Endothelial cell of umbilical vein (primary cell): Measurements from ENCODE around the gene AFTPH. TPM values are rescaled to one million over a fixed set of nuclear protein-coding genes. Genes with fewer than 3 reads are reported as not detected.

ENCODE experiments used
- BruUV-seq: library from RNA; stranded (reverse); fragments of 400-500 nt; replicated peaks from 2 replicates; lab custom pipeline; 2021; lab: Mats Ljungman, UMichigan
- CTCF ChIA-PET: fragments of 300-600, 350-600 bp; sonication (Branson Sonifier 250); formaldehyde crosslinking; loops from one replicate; lab custom pipeline; 2021; ENCODE audit warnings: antibody characterized with exemption, inconsistent platforms; lab: Charles Lee
- POLR2A ChIA-PET: fragments of 300-600, 350-600 bp; sonication (Branson Sonifier 250); formaldehyde crosslinking; loops from one replicate; lab custom pipeline; 2021; ENCODE audit warnings: antibody characterized with exemption, inconsistent platforms; lab: Charles Lee
- DNase-seq: peaks from one replicate; pipeline ENCODE4 v3.0.0-alpha.2; 2011; ENCODE audit warnings: low read depth, low spot score
- FAIRE-seq: peaks from 2 replicates; lab custom pipeline; 2011; peaks lifted over from hg19 to GRCh38; lab: Jason Lieb, UNC
- H2AFZ ChIP-seq: 2 replicates; pipeline ENCODE4 v1.6.0; 2012; ENCODE audit warnings: low read depth, low read length, control low read depth, inconsistent platforms
- H3K27ac ChIP-seq: 2 replicates; pipeline ENCODE4 v1.5.1; 2011; ENCODE audit warnings: low read depth, mild to moderate bottlenecking, control low read depth, low read length, moderate library complexity; ENCODE audit not compliant: insufficient read depth
- H3K27me3 ChIP-seq, 2 experiments: 2 replicates each; pipeline versions ENCODE4 v1.6.0 to v1.6.1; 2011; ENCODE audit warnings: low read length in 2 of 2, mixed read lengths in 1 of 2; ENCODE audit not compliant: control insufficient read depth in 2 of 2, insufficient read depth in 2 of 2
- H3K36me3 ChIP-seq, 2 experiments: 2 replicates in 1 of 2; 3 replicates in 1 of 2; pipeline ENCODE4 v1.5.1; 2011; ENCODE audit warnings: low read length in 2 of 2, mild to moderate bottlenecking in 1 of 2, moderate library complexity in 1 of 2; ENCODE audit not compliant: control insufficient read depth in 2 of 2, insufficient read depth in 2 of 2; ENCODE audit errors: extremely low read depth in 1 of 2
- H3K4me1 ChIP-seq: 3 replicates; pipeline ENCODE4 v1.5.1; 2011; ENCODE audit warnings: mild to moderate bottlenecking, low read length; ENCODE audit not compliant: control insufficient read depth, insufficient read depth; ENCODE audit errors: extremely low read depth
- H3K4me2 ChIP-seq: 2 replicates; pipeline ENCODE4 v1.6.1; 2011; ENCODE audit warnings: low read length, control low read depth, mixed read lengths; ENCODE audit not compliant: insufficient read depth
- H3K4me3 ChIP-seq, 3 experiments: fragments of 200-600 bp in 1 of 3; sonication (generic), shearing (Covaris generic) in 1 of 3; replicated peaks in 1 of 3; 2 replicates each; pipeline ENCODE4 v1.5.1; 2011 to 2016; ENCODE audit warnings: control low read depth in 3 of 3, low read length in 3 of 3, mild to moderate bottlenecking in 2 of 3, inconsistent platforms in 1 of 3, low read depth in 1 of 3, moderate library complexity in 1 of 3; ENCODE audit not compliant: insufficient read depth in 1 of 3
- H3K79me2 ChIP-seq: 2 replicates; pipeline ENCODE4 v1.6.0; 2012; ENCODE audit warnings: low read length, inconsistent platforms; ENCODE audit not compliant: control insufficient read depth, insufficient read depth
- H3K9ac ChIP-seq: replicated peaks from 2 replicates; pipeline ENCODE3; 2011; ENCODE audit warnings: low read length, control low read depth; ENCODE audit not compliant: insufficient read depth; ENCODE audit errors: extremely low read depth
- H3K9me1 ChIP-seq: replicated peaks from 3 replicates; pipeline ENCODE4 v1.6.0; 2011; ENCODE audit warnings: mild to moderate bottlenecking, low read length; ENCODE audit not compliant: control insufficient read depth, insufficient read depth; ENCODE audit errors: extremely low read depth
- H3K9me3 ChIP-seq: replicated peaks from 2 replicates; pipeline ENCODE4 v1.5.1; 2012; ENCODE audit warnings: low read length, inconsistent platforms; ENCODE audit not compliant: control insufficient read depth, insufficient read depth
- H4K20me1 ChIP-seq: replicated peaks from 2 replicates; pipeline ENCODE3; 2011; ENCODE audit warnings: mild to moderate bottlenecking, low read length; ENCODE audit not compliant: control insufficient read depth, insufficient read depth; ENCODE audit errors: extremely low read depth
- EZH2 ChIP-seq: IDR thresholded peaks from 2 replicates; pipeline ENCODE4 v1.6.1; 2012; ENCODE audit warnings: borderline replicate concordance, low read depth, mild to moderate bottlenecking, moderate library complexity, low read length, inconsistent platforms; ENCODE audit not compliant: severe bottlenecking
- FOS ChIP-seq: IDR thresholded peaks from 2 replicates; pipeline ENCODE4 v1.6.1; 2011; ENCODE audit warnings: mild to moderate bottlenecking, low read length, moderate library complexity, borderline replicate concordance; ENCODE audit not compliant: insufficient read depth
- GATA2 ChIP-seq: IDR thresholded peaks from 2 replicates; pipeline ENCODE4 v1.7.0; 2011; ENCODE audit warnings: low read depth, mild to moderate bottlenecking, moderate library complexity, mixed read lengths, low read length; ENCODE audit not compliant: insufficient read length, insufficient read depth
- JUN ChIP-seq: IDR thresholded peaks from 2 replicates; pipeline ENCODE4 v1.6.1; 2011; ENCODE audit warnings: borderline replicate concordance, low read depth; ENCODE audit not compliant: insufficient read length, insufficient read depth
- MAX ChIP-seq: IDR thresholded peaks from 2 replicates; pipeline ENCODE4 v1.6.1; 2011; ENCODE audit not compliant: insufficient read depth, insufficient read length
- MYC ChIP-seq: IDR thresholded peaks from one replicate; pipeline ENCODE4 v1.6.1; 2011; ENCODE audit warnings: mild to moderate bottlenecking, low read depth, low read length
- POLR2A ChIP-seq: IDR thresholded peaks from 2 replicates; pipeline ENCODE4 v1.6.1; 2012; ENCODE audit warnings: low read depth, mild to moderate bottlenecking, control low read depth, low read length
- POLR2AphosphoS5 ChIP-seq: IDR thresholded peaks from 2 replicates; pipeline ENCODE4 v1.6.1; 2012; ENCODE audit warnings: low read depth, mild to moderate bottlenecking, control low read depth, low read length, moderate library complexity; ENCODE audit not compliant: insufficient read depth
- dilution Hi-C: fragments of 300-500 bp; cut with MboI; formaldehyde crosslinking; loops from one replicate; pipeline ENCODE4 v1.15.0; 2019; ENCODE audit warnings: low sequenced_read_pairs; ENCODE audit not compliant: extremely low pct_ligation_motif_present
- intact Hi-C: fragments of 100-400 bp; cut with micrococcal nuclease; formaldehyde crosslinking; loops from one replicate; pipeline ENCODE4 v1.10.0; 2022
- polyA plus RNA-seq, 4 experiments: library from polyadenylated mRNA; depleted of rRNA in 3 of 4; stranded (reverse) in 3 of 4; unstranded in 1 of 4; fragments of >200 nt; gene quantifications; 2 replicates each; pipeline versions ENCODE4 v1.2.1 to v1.2.3, GENCODE V29; 2011 to 2012; ENCODE audit warnings: missing spikeins in 1 of 4
- total RNA-seq: library from RNA; stranded (reverse); gene quantifications from 2 replicates; pipeline ENCODE4 v1.2.3, GENCODE V29; 2021
- TF ChIP-seq, protein P1 (sequence below), 2 donors: IDR thresholded peaks; 1 replicate in 1 of 2; 2 replicates in 1 of 2; pipeline ENCODE4 v1.5.1; 2011; ENCODE audit warnings: low read length in 2 of 2, mild to moderate bottlenecking in 2 of 2, moderate library complexity in 2 of 2, control low read depth in 1 of 2, inconsistent platforms in 1 of 2, low read depth in 1 of 2; ENCODE audit not compliant: insufficient read depth in 1 of 2; ENCODE audit errors: extremely low read depth in 1 of 2

Gene AFTPH
- total and polyA plus RNA-seq, 2 donors (not counting 3 experiments of a cell fraction or from before 2014, with no cell fraction given), result 6.9 to 15.3 TPM

DNA sequence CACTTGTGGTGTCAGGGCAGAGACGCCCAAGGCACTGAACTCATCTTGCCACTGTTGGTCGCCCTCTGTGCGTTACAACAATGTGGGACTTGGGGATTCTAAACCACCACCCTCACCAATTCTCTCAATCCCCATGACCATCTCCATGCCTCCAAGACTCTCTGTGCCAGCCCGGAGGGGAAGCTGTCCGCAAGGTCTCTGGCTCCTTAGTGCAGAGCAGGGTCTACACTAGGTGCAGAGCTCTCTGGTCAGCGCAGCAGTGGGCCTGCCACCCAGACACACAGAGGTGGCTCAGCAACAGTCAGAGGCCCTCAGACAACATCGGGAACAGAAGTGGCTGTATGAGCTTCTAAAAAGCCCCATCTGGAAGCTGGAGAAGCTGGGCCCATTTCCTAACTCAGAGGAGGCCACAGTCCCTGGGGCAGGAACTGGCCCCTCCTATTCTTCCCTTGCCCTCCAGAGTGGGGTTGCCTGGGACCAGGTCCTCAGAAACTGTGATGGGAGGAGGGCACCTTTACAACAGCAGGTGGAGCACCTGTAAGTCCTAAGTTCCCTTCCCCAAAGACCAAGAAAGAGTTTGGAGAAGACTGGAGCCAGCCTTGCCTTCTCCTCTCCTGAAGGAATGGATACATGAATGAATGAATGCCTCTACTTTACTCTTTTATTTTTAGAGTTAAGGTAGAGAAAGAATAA, 91.9 kb downstream of the AFTPH start:
- ChIA-PET CTCF (interaction anchor here (1.0 to 4.5 kb wide), 6 partner anchors 9 to 30 kb away, joined by 3 to 25 read pairs (median 4); no protein-coding TSS in a partner anchor), POLR2A (no interaction called here)
- Histone ChIP-seq H3K36me3 (no peaks in the 10 kb centered on the region), H3K4me2 (no peak overlapping the region), H3K79me2 (no peaks in the 10 kb centered on the region), H3K27ac (no peak overlapping the region), H2AFZ (no peak overlapping the region), H3K9me3 (no peaks in the 10 kb centered on the region), H3K27me3 (peaks cover 0 to 2% of the 10 kb centered on the region in 2 experiments), H3K4me3 (no peak overlapping the region), H4K20me1 (no peaks in the 10 kb centered on the region), H3K9me1 (no peaks in the 10 kb centered on the region), H3K4me1 (no peaks in the 10 kb centered on the region), H3K9ac (no peak overlapping the region)
- BruUV-seq, result no TSS peak
- dilution Hi-C loops (no loop called here), intact Hi-C loops (no loop called here)
- TF ChIP-seq POLR2AphosphoS5 (no peak), MAX (no peak), POLR2A (no peak), FOS (no peak), MYC (no peak), EZH2 (no peak), GATA2 (no peak), JUN (no peak)
- TF ChIP-seq, protein P1, sequence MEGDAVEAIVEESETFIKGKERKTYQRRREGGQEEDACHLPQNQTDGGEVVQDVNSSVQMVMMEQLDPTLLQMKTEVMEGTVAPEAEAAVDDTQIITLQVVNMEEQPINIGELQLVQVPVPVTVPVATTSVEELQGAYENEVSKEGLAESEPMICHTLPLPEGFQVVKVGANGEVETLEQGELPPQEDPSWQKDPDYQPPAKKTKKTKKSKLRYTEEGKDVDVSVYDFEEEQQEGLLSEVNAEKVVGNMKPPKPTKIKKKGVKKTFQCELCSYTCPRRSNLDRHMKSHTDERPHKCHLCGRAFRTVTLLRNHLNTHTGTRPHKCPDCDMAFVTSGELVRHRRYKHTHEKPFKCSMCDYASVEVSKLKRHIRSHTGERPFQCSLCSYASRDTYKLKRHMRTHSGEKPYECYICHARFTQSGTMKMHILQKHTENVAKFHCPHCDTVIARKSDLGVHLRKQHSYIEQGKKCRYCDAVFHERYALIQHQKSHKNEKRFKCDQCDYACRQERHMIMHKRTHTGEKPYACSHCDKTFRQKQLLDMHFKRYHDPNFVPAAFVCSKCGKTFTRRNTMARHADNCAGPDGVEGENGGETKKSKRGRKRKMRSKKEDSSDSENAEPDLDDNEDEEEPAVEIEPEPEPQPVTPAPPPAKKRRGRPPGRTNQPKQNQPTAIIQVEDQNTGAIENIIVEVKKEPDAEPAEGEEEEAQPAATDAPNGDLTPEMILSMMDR (IDR thresholded peaks at IDR 0.05; ENCODE audit: extremely low read depth in 1 of 2, insufficient read depth in 1 of 2, low read depth in 1 of 2, low read length in 2 of 2), result no peak
- no peak for FAIRE-seq
- DNase-seq, result no peak
